GM19239 (cell line): ENCODE measurements around the gene UBASH3A.

ENCODE experiments used
- DNase-seq: peaks from one replicate; pipeline ENCODE4 v3.0.0; 2011; ENCODE audit warnings: low spot score; ENCODE audit not compliant: insufficient read length
- FAIRE-seq: peaks from 2 replicates; lab custom pipeline; 2011; peaks lifted over from hg19 to GRCh38; lab: Jason Lieb, UNC

Gene UBASH3A

GRCh38 chr21:42476388-42477331, 73.0 kb downstream of the UBASH3A start:
- FAIRE-seq, result no peak
- DNase-seq, result no peak

DNA sequence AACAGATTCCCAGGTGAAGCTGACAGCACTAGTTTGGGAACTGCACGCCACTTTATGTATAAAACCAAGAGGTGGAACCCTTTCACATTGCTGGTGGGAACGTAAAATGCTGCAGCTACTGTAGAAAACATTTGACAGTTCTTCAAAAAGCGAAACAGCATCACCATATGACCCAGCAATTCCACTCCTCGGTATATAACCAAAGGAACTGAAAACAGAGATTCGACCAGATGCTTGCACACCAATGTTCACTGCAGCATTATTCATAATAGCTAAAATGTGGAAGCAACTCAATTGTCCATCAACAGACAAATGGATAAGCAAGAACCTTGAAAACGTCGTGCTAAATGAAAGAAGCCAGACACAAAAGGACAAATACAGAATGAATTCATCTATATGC, 74.8 kb downstream of the UBASH3A start:
- DNase-seq (no peak), FAIRE-seq (peak; percentile 69)

GRCh38 chr21:42479582-42479981, 75.9 kb downstream of the UBASH3A start:
- no peak for DNase-seq

GRCh38 chr21:42480736-42481135, 77.0 kb downstream of the UBASH3A start:
- FAIRE-seq, result no peak
- no peak for DNase-seq

More at GRCh38 chr21:42479582-42479981, 75.9 kb downstream of the UBASH3A start:
- no peak for FAIRE-seq

GRCh38 chr21:42481169-42481568, 77.5 kb downstream of the UBASH3A start:
- FAIRE-seq (no peak), DNase-seq (no peak)

GRCh38 chr21:42484966-42485365, 81.3 kb downstream of the UBASH3A start:
- DNase-seq (no peak), FAIRE-seq (no peak)

DNA sequence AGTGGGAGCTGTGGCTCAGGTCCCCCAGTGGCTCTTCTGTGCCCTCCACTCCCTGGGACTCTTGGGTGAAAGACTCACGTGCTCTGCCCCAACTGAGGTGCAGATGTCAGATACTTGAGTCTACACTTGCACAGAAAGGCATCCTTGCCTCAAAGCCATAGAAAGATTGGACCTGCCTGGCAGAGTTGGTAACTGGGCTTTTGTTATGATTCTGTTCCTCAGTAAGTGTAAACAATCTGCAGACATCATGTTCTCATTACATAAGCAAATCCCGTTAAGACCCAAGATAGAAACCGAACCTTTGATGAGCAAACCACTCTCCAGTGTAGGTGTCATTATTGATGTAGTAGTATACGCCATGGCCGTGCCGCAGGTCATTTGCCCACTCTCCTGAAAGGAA, 82.4 kb downstream of the UBASH3A start:
- DNase-seq (no peak), FAIRE-seq (no peak)

DNA sequence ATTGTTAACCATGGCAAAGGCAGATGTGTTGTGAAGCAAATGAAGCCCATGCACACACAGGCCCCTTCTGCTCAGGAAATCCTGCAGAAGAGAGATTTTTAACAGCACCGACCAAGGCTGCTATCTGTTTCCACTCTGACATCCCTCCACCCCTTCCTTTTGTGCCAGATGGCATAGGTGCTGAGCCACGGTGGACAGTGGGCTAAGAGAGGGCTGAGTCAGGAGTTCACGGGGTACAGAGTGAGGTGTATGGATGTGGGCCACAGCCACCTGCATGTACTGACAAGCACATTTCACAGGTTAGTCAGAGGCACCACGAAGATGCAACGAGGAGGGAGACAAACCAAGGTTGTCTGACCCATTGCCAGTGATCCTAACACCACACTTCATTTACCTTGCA, 82.8 kb downstream of the UBASH3A start:
- DNase-seq (no peak), FAIRE-seq (no peak)

- DNase-seq, result no peak
- FAIRE-seq, result no peak
Observed at GRCh38 chr21:42489006-42489563, 85.4 kb downstream of the UBASH3A start.

GRCh38 chr21:42489991-42490390, 86.3 kb downstream of the UBASH3A start:
- FAIRE-seq (no peak), DNase-seq (no peak)

- DNase-seq, result no peak
- FAIRE-seq, result no peak
Observed at GRCh38 chr21:42490720-42491119, 87.0 kb downstream of the UBASH3A start.

DNA sequence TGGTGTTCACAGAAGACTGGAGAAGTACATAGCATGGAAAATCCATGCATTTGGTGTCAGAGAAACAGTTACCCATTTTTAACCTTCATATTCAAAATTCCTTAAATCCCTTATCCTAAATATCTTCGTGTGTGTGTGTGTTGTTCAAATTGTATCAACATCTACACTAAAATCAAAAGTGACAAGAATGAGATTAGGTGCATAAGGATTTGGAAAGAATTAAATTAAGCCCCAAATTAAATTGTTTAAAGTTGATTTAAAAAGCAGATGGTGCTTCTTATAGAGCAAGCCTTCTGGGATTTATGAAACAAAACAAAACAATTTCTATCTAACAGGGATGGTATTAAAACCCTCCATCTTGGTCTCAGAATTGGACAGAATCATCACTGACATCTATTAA, 87.6 kb downstream of the UBASH3A start:
- DNase-seq (no peak), FAIRE-seq (no peak)

GRCh38 chr21:42492201-42492600, 88.5 kb downstream of the UBASH3A start:
- no peak for DNase-seq
- no peak for FAIRE-seq

- no peak for DNase-seq
- no peak for FAIRE-seq
Observed at GRCh38 chr21:42493109-42494060, 89.7 kb downstream of the UBASH3A start.

- no peak for DNase-seq
- no peak for FAIRE-seq
Observed at GRCh38 chr21:42495027-42495426, 91.3 kb downstream of the UBASH3A start.

GRCh38 chr21:42495765-42496119, 92.0 kb downstream of the UBASH3A start:
- FAIRE-seq (peak; percentile 53), DNase-seq (no peak)

- DNase-seq, result peak; percentile 92
- peak; percentile 99 for FAIRE-seq
Observed at GRCh38 chr21:42496120-42496838, 92.6 kb downstream of the UBASH3A start, which contains the start of gene RSPH1. Gene RSPH1, minus strand, starts transcription at chr21:42496224. Its CDS starts 38 bp downstream, at chr21:42496186.

DNA sequence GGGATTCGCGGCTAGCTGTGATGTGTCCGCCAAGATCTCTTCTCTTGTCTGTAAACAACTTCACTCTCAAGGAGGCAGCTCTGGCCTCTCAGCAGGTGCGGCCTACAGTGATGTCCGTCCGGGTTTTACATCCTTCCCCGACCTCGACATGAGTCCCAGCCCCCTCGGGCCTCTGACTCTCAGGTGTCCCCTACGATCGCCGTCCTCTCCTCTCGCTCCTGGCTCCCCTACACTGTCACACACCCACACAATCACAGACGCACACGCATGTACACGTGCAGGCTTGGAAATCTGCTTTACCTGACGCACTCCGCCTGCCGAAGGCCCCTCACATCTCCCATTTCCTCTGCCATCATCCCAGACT, 93.1 kb downstream of the UBASH3A start:
- FAIRE-seq (no peak), DNase-seq (no peak)
